WTC11 (cell line): ENCODE data around the gene CLEC16A. TPM values are rescaled to one million over a fixed set of nuclear protein-coding genes. Genes with fewer than 3 reads are reported as not detected.

Source experiments
- ATAC-seq: fragments of 200-7000 bp; cut with Tn5 transposase; 2 replicates; pipeline ENCODE4 v1.10.0; 2021; ENCODE audit warnings: mild to moderate bottlenecking, moderate library complexity
- CTCF ChIA-PET: fragments of 300-600 bp; sonication (Branson Sonifier 250); formaldehyde crosslinking; loops from one replicate; lab custom pipeline; 2021; ENCODE audit warnings: antibody characterized with exemption; lab: Charles Lee
- POLR2A ChIA-PET: fragments of 350-600 bp; sonication (Branson Sonifier 250); formaldehyde crosslinking; loops from one replicate; lab custom pipeline; 2021; ENCODE audit warnings: antibody characterized with exemption; lab: Charles Lee
- DNase-seq: peaks from one replicate; pipeline ENCODE4 v3.0.0; 2021; ENCODE audit warnings: low spot score
- H3K27ac Mint-ChIP-seq: 2 replicates; pipeline ENCODE4 v1.8.0; 2021; ENCODE audit warnings: mixed read lengths
- H3K27me3 Mint-ChIP-seq: 2 replicates; pipeline ENCODE4 v1.8.0; 2021; ENCODE audit warnings: low read depth, mild to moderate bottlenecking, moderate library complexity, mixed read lengths
- H3K36me3 Mint-ChIP-seq: 2 replicates; pipeline ENCODE4 v1.8.0; 2021; ENCODE audit warnings: mixed read lengths
- H3K4me1 Mint-ChIP-seq: 2 replicates; pipeline ENCODE4 v1.8.0; 2022; ENCODE audit warnings: mixed read lengths
- H3K4me3 Mint-ChIP-seq: 2 replicates; pipeline ENCODE4 v1.8.0; 2021; ENCODE audit warnings: mild to moderate bottlenecking, moderate library complexity, mixed read lengths
- H3K9me3 Mint-ChIP-seq: 2 replicates; pipeline ENCODE4 v1.8.0; 2021; ENCODE audit warnings: mixed read lengths
- CBFB ChIP-seq: sonication (generic); formaldehyde crosslinking; IDR thresholded peaks from 2 replicates; pipeline ENCODE4 v1.8.1; 2022; ENCODE audit warnings: mild to moderate bottlenecking, low read depth, missing genetic modification reagents
- E2F5 ChIP-seq: sonication (generic); formaldehyde crosslinking; IDR thresholded peaks from 2 replicates; pipeline ENCODE4 v1.8.1; 2022; ENCODE audit warnings: mild to moderate bottlenecking, moderate library complexity, missing genetic modification reagents
- FOXK1 ChIP-seq: sonication (generic); formaldehyde crosslinking; IDR thresholded peaks from 2 replicates; pipeline ENCODE4 v1.8.0; 2022; ENCODE audit warnings: mild to moderate bottlenecking, moderate library complexity, missing genetic modification reagents
- FOXP1 ChIP-seq: sonication (generic); formaldehyde crosslinking; IDR thresholded peaks from 2 replicates; pipeline ENCODE4 v1.8.0; 2022; ENCODE audit warnings: missing genetic modification reagents, mild to moderate bottlenecking, moderate library complexity, borderline replicate concordance
- GRHL2 ChIP-seq: fragments of 250-450 bp; sonication (Bioruptor Pico); IDR thresholded peaks from 2 replicates; pipeline ENCODE4 v1.8.0; 2022; ENCODE audit warnings: mild to moderate bottlenecking, moderate library complexity; ENCODE audit not compliant: insufficient replicate concordance, severe bottlenecking
- HMGA2 ChIP-seq: fragments of 250-450 bp; sonication (Bioruptor Pico); IDR thresholded peaks from 2 replicates; pipeline ENCODE4 v1.4.0; 2021; ENCODE audit warnings: mild to moderate bottlenecking, moderate library complexity
- IRF1 ChIP-seq: sonication (generic); formaldehyde crosslinking; IDR thresholded peaks from 2 replicates; pipeline ENCODE4 v1.8.0; 2023; ENCODE audit warnings: missing genetic modification reagents
- MLX ChIP-seq: sonication (generic); formaldehyde crosslinking; IDR thresholded peaks from 2 replicates; pipeline ENCODE4 v1.8.1; 2023; ENCODE audit warnings: mild to moderate bottlenecking, missing genetic modification reagents, moderate library complexity
- OVOL2 ChIP-seq: fragments of 250-450 bp; sonication (Bioruptor Pico); IDR thresholded peaks from 2 replicates; pipeline ENCODE4 v1.9.0; 2021; ENCODE audit warnings: mild to moderate bottlenecking, borderline replicate concordance
- PRDM15 ChIP-seq: sonication (generic); formaldehyde crosslinking; IDR thresholded peaks from 2 replicates; pipeline ENCODE4 v1.8.0; 2022; ENCODE audit warnings: missing genetic modification reagents
- TP53 ChIP-seq: sonication (generic); formaldehyde crosslinking; IDR thresholded peaks from 2 replicates; pipeline ENCODE4 v1.8.1; 2023; ENCODE audit warnings: mild to moderate bottlenecking, missing genetic modification reagents
- ZNF281 ChIP-seq: sonication (generic); formaldehyde crosslinking; IDR thresholded peaks from 2 replicates; pipeline ENCODE4 v1.8.0; 2023; ENCODE audit warnings: mild to moderate bottlenecking, missing genetic modification reagents
- ZNF396 ChIP-seq: fragments of 250-450 bp; sonication (Bioruptor Pico); IDR thresholded peaks from 2 replicates; pipeline ENCODE4 v1.8.0; 2021; ENCODE audit warnings: mild to moderate bottlenecking, moderate library complexity, borderline replicate concordance
- ZNF532 ChIP-seq: fragments of 250-450 bp; sonication (Bioruptor Pico); IDR thresholded peaks from 2 replicates; pipeline ENCODE4 v1.9.0; 2021; ENCODE audit warnings: mild to moderate bottlenecking, borderline replicate concordance
- ZNF671 ChIP-seq: fragments of 250-450 bp; sonication (Bioruptor Pico); IDR thresholded peaks from 2 replicates; pipeline ENCODE4 v1.8.0; 2021; ENCODE audit warnings: mild to moderate bottlenecking
- total RNA-seq: library from RNA; stranded (reverse); gene quantifications from 3 replicates; pipeline ENCODE4 v1.2.3, GENCODE V29; 2021

CLEC16A gene
- total RNA-seq, 1 experiment from 2014 or later, result 14.4 TPM

GRCh38 chr16:11097787-11098167 is 153.4 kb downstream of the CLEC16A start (continued):
- TF ChIP-seq ZNF281 (CRISPR knock-in tag) (no peak), OVOL2 (CRISPR knock-in tag) (no peak), TP53 (CRISPR knock-in tag) (no peak), ZNF671 (CRISPR knock-in tag) (no peak), PRDM15 (CRISPR knock-in tag) (no peak), FOXP1 (CRISPR knock-in tag) (no peak), CBFB (CRISPR knock-in tag) (no peak), E2F5 (CRISPR knock-in tag) (no peak), IRF1 (CRISPR knock-in tag) (no peak)

- DNase-seq (no peak), ATAC-seq (no peak)
- Mint-ChIP-seq H3K27me3 (no peaks in the 10 kb centered on the region), H3K4me1 (peaks cover 8% of the 10 kb centered on the region), H3K36me3 (no peaks in the 10 kb centered on the region), H3K4me3 (no peak overlapping the region), H3K9me3 (no peaks in the 10 kb centered on the region), H3K27ac (peak overlapping the region; percentile 70)
- ChIA-PET CTCF (interaction anchor here (1.0 kb wide), 1 partner anchor 10 kb away, joined by 3 read pairs; no protein-coding TSS in a partner anchor), POLR2A (no interaction called here)
- no peak for TF ChIP-seq FOXK1 (CRISPR knock-in tag)
- no peak for TF ChIP-seq HMGA2 (CRISPR knock-in tag)
- TF ChIP-seq MLX, result no peak
- TF ChIP-seq GRHL2 (CRISPR knock-in tag), result no peak
- TF ChIP-seq ZNF396 (CRISPR knock-in tag), result no peak
- TF ChIP-seq PRDM15 (CRISPR knock-in tag), result no peak
- no peak for TF ChIP-seq ZNF532
Observed at GRCh38 chr16:11098601-11099390, 154.4 kb downstream of the CLEC16A start.
